ENCODE measurements around the gene NNAT. TPM values are rescaled to one million over a fixed set of nuclear protein-coding genes. Genes with fewer than 3 reads are reported as not detected.

NNAT gene
- total and polyA plus RNA-seq, 2 donors (not counting 3 experiments of a cell fraction or from before 2014, with no cell fraction given), result 2.3 to 32.9 TPM

GRCh38 chr20:37570419-37570818, 49.4 kb downstream of the NNAT start:
- Histone ChIP-seq H3K36me3 (ENCODE audit: control insufficient read depth in 2 of 2, extremely low read depth in 1 of 2, insufficient read depth in 2 of 2, low read length in 2 of 2) (no peaks in the 10 kb centered on the region), H3K4me2 (ENCODE audit: insufficient read depth, low read length) (no peak overlapping the region), H3K27me3 (ENCODE audit: control insufficient read depth in 2 of 2, insufficient read depth in 2 of 2, low read length in 2 of 2) (peaks cover 9 to 17% of the 10 kb centered on the region in 2 experiments), H4K20me1 (replicated peaks; ENCODE audit: control insufficient read depth, extremely low read depth, insufficient read depth, low read length) (no peaks in the 10 kb centered on the region), H2AFZ (ENCODE audit: low read depth, low read length) (no peak overlapping the region), H3K4me3 (replicated peaks in 1 of 3; ENCODE audit: insufficient read depth in 1 of 3, low read depth in 1 of 3, low read length in 3 of 3) (no peak overlapping the region), H3K9ac (replicated peaks; ENCODE audit: extremely low read depth, insufficient read depth, low read length) (no peak overlapping the region), H3K79me2 (ENCODE audit: control insufficient read depth, insufficient read depth, low read length) (no peaks in the 10 kb centered on the region), H3K27ac (ENCODE audit: insufficient read depth, low read depth, low read length) (no peak overlapping the region), H3K4me1 (ENCODE audit: control insufficient read depth, extremely low read depth, insufficient read depth, low read length) (no peaks in the 10 kb centered on the region), H3K9me1 (replicated peaks; ENCODE audit: control insufficient read depth, extremely low read depth, insufficient read depth, low read length) (no peaks in the 10 kb centered on the region), H3K9me3 (replicated peaks; ENCODE audit: control insufficient read depth, insufficient read depth, low read length) (no peaks in the 10 kb centered on the region)
- ChIA-PET POLR2A (no interaction called here), CTCF (no interaction called here)
- TF ChIP-seq EZH2 (IDR thresholded peaks at IDR 0.05; ENCODE audit: borderline replicate concordance, low read depth, low read length, severe bottlenecking), result no peak
- TF ChIP-seq FOS (IDR thresholded peaks at IDR 0.05; ENCODE audit: borderline replicate concordance, insufficient read depth, low read length), result no peak
- TF ChIP-seq, protein P1, sequence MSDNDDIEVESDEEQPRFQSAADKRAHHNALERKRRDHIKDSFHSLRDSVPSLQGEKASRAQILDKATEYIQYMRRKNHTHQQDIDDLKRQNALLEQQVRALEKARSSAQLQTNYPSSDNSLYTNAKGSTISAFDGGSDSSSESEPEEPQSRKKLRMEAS (IDR thresholded peaks at IDR 0.05; ENCODE audit: insufficient read depth, insufficient read length), result no peak
- TF ChIP-seq POLR2AphosphoS5 (IDR thresholded peaks at IDR 0.05; ENCODE audit: insufficient read depth, low read depth, low read length), result no peak
- TF ChIP-seq, protein P2, sequence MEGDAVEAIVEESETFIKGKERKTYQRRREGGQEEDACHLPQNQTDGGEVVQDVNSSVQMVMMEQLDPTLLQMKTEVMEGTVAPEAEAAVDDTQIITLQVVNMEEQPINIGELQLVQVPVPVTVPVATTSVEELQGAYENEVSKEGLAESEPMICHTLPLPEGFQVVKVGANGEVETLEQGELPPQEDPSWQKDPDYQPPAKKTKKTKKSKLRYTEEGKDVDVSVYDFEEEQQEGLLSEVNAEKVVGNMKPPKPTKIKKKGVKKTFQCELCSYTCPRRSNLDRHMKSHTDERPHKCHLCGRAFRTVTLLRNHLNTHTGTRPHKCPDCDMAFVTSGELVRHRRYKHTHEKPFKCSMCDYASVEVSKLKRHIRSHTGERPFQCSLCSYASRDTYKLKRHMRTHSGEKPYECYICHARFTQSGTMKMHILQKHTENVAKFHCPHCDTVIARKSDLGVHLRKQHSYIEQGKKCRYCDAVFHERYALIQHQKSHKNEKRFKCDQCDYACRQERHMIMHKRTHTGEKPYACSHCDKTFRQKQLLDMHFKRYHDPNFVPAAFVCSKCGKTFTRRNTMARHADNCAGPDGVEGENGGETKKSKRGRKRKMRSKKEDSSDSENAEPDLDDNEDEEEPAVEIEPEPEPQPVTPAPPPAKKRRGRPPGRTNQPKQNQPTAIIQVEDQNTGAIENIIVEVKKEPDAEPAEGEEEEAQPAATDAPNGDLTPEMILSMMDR (IDR thresholded peaks at IDR 0.05; ENCODE audit: extremely low read depth in 1 of 2, insufficient read depth in 1 of 2, low read depth in 1 of 2, low read length in 2 of 2), result no peak
- no peak for TF ChIP-seq POLR2A (IDR thresholded peaks at IDR 0.05; ENCODE audit: low read depth, low read length)
- no peak for TF ChIP-seq JUN (IDR thresholded peaks at IDR 0.05; ENCODE audit: borderline replicate concordance, insufficient read depth, insufficient read length, low read depth)
- TF ChIP-seq MYC (IDR thresholded peaks at IDR 0.05; ENCODE audit: low read depth, low read length), result no peak
- TF ChIP-seq GATA2 (IDR thresholded peaks at IDR 0.05; ENCODE audit: insufficient read depth, insufficient read length, low read depth, low read length), result no peak
- intact Hi-C loops (cut with micrococcal nuclease), result loop anchor here (10.0 kb wide), 1 partner anchor 896 kb away; no protein-coding TSS in a partner anchor
- dilution Hi-C loops (cut with MboI; ENCODE audit: extremely low pct_ligation_motif_present, low sequenced_read_pairs), result no loop called here
- no peak for FAIRE-seq
- no TSS peak for BruUV-seq (replicated peaks)
- DNase-seq (ENCODE audit: low read depth, low spot score), result no peak

Data from endothelial cell of umbilical vein (primary cell).